Astrocyte of the spinal cord (primary cell): ENCODE results near the gene PKHD1.

ENCODE experiments used
- DNase-seq: peaks from one replicate; pipeline ENCODE4 v3.0.0; 2011; ENCODE audit warnings: low read depth, low spot score
- H3K4me3 ChIP-seq: 2 replicates; pipeline ENCODE4 v1.5.1; 2011; ENCODE audit warnings: low read depth, mild to moderate bottlenecking, low read length, moderate library complexity
- in situ Hi-C: cut with HindIII; loops from 2 replicates; pipeline ENCODE4 v1.10.0; 2017; ENCODE audit warnings: low sequenced_read_pairs
- TF ChIP-seq, protein P1 (sequence below): IDR thresholded peaks from 2 replicates; pipeline ENCODE4 v1.5.1; 2012; ENCODE audit warnings: low read depth, mild to moderate bottlenecking, low read length, inconsistent platforms

The PKHD1 gene

DNA sequence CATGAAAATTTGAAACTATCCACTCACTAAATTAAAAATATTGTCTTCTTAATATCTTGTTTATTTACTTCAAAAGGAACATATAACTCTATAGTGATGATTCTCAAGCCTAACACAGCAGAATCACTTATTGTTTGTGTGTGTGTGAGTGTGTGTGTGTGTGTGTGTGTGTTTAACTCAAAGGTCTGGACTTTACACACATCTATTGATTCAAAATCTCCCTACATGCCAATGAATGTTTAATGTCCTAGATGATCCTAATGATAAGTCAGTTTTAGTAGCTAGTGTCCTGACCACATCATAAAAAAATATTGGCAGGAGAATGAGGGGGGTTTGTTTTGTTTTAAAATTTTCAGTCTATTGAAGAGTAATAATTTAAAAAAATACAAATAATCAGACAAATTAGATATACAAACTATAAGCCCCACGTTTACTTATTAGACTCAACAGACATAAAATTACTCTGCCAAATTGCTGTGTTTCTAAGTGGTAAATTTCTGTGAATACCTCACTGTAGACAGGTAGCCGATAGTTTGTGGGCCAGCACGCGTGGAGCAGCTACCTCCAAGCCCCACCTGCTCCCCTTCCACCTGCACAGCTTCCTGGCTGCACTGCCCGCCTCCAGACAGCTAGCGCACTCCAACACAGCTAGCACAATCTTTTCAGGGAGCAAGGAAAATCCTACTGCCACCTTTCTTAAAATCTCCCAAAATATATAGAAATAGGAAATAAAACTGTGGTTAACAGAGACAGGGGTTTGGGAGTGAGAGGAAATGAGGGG lies 349.6 kb downstream of the PKHD1 start:
- in situ Hi-C loops, result no loop called here
- TF ChIP-seq, protein P1, sequence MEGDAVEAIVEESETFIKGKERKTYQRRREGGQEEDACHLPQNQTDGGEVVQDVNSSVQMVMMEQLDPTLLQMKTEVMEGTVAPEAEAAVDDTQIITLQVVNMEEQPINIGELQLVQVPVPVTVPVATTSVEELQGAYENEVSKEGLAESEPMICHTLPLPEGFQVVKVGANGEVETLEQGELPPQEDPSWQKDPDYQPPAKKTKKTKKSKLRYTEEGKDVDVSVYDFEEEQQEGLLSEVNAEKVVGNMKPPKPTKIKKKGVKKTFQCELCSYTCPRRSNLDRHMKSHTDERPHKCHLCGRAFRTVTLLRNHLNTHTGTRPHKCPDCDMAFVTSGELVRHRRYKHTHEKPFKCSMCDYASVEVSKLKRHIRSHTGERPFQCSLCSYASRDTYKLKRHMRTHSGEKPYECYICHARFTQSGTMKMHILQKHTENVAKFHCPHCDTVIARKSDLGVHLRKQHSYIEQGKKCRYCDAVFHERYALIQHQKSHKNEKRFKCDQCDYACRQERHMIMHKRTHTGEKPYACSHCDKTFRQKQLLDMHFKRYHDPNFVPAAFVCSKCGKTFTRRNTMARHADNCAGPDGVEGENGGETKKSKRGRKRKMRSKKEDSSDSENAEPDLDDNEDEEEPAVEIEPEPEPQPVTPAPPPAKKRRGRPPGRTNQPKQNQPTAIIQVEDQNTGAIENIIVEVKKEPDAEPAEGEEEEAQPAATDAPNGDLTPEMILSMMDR, result no peak

DNA sequence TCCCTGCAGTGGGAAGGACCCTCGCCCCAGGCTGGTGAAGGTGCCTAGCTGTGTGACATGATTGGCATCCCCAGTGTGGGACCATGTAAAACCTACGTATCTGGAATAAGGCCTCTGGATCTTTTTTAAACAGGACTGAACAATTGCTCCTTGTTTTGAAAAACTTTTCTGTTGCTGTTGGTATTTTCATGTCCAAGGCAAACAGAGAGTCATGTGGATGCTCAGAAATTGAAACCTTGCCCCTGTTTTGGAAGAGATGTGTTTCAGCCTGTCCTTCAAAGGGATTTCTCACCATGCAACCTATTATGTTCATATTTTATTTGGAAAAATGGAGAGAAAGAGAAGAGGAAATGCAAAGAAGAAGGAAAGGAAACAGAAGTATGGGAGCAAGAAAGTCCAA lies 362.3 kb downstream of the PKHD1 start:
- no peak for DNase-seq
- TF ChIP-seq, protein P1, result no peak
- in situ Hi-C loops, result no loop called here
- no peak overlapping the region for H3K4me3 ChIP-seq

More for the DNA sequence above, 349.6 kb downstream of the PKHD1 start:
- no peak overlapping the region for H3K4me3 ChIP-seq
- DNase-seq, result no peak

DNA sequence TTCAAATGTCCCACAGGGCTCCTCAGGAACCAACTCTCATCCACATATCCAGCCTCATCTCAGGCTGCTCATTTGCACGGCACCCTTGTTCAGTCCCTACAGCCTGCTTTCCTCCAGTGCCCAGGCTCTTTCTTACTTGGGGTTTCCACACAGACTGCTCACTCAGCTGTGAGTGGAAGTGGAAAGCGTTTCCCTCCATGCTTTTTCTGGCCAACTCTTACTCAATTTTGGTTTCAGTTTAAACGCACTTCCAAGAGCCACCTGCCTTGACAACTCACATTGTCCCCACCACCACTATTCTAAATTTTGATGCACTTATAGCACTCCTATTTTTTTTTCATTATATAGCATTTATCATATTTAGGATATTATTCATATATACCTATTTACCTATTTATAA lies 367.1 kb downstream of the PKHD1 start:
- H3K4me3 ChIP-seq, result no peak overlapping the region
- no peak for DNase-seq
- TF ChIP-seq, protein P1, result no peak
- in situ Hi-C loops, result no loop called here

DNA sequence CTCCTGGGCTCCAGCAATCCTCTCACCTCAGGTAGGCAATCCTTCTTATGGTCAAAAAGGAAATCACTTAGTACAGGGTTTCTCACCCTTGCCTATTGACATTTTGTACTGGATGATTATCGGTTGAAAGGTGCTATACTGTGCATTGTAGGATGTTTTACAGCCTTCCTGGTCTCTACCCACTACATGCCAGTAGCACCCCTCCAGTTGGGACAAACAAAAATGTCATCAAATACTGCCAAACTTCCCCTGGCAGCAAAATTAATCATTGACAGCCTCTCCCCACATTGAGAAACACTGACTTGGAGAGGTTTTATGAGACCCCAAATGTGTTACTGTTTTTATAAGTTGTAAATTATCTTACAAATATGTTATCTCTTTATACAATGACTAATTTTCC lies 368.1 kb downstream of the PKHD1 start:
- H3K4me3 ChIP-seq, result no peak overlapping the region
- TF ChIP-seq, protein P1, result no peak
- no peak for DNase-seq
- in situ Hi-C loops, result no loop called here

DNA sequence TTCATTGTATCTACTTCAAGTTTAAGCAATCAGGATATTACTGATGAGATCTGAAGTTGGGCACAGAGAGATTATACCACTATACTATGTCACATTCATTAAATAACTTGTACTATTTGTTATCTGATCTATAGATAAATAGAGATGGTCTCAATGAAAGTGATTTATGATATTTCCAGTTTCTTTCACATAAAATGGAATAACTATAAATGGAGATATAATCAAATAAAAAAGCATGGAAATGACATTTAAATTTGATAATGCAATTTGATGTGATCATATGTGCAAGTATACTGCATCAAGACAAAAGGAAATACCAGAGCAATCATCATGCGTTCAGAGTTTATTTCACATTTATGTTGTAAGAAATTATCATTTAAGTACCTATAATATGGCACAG lies 368.9 kb downstream of the PKHD1 start:
- in situ Hi-C loops, result no loop called here
- TF ChIP-seq, protein P1, result no peak

DNA sequence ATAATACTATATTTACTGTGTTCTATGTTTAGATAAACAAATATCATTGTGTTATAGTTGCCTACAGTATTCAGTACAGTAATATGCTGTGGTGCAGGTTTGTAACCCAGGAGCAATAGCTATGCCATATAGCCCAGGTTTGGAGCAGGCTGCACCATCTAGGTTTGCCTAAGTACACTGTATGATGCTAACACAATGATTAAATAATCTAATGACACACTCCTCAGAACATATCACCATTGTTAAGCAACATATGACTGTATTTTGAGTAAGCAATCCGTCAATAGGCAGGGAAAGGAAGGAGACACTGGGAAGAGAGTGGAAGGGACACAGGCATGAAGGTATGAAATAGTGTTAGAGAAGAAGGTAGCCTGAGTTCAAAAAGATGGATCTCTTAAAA lies 369.9 kb downstream of the PKHD1 start:
- in situ Hi-C loops, result no loop called here
- no peak for DNase-seq
- TF ChIP-seq, protein P1, result no peak
- H3K4me3 ChIP-seq, result no peak overlapping the region

More for the DNA sequence above, 368.9 kb downstream of the PKHD1 start:
- H3K4me3 ChIP-seq, result no peak overlapping the region
- no peak for DNase-seq
